Kidney tubule cell (primary cell): ENCODE data around the gene AIFM3.
A peak's percentile ranks its signal among the peaks of the same experiment; 100 is the strongest.
"Not testable (repeated sequence)": the region's sequence is repeated elsewhere in the genome, so short reads cannot be mapped to it uniquely, and the experiment has no call there.

Experiments used
- DNase-seq: peaks from one replicate; pipeline ENCODE4 v3.0.0-alpha.2; 2018; ENCODE audit warnings: low spot score

AIFM3 gene

GRCh38 chr22:21003782-21004181 lies 36.7 kb downstream of the AIFM3 start:
- no peak for DNase-seq

GRCh38 chr22:21009208-21009607 lies 42.2 kb downstream of the AIFM3 start:
- not testable (repeated sequence) for DNase-seq

GRCh38 chr22:21009638-21010425 lies 42.8 kb downstream of the AIFM3 start:
- peak; percentile 74 for DNase-seq

- no peak for DNase-seq
Measured at GRCh38 chr22:21010426-21011113, 43.5 kb downstream of the AIFM3 start.

GRCh38 chr22:21012446-21013407 lies 45.7 kb downstream of the AIFM3 start:
- no peak for DNase-seq

GRCh38 chr22:21013657-21014201 lies 46.7 kb downstream of the AIFM3 start:
- DNase-seq: no peak

- peak; percentile 87 for DNase-seq
Measured at GRCh38 chr22:21014202-21014725, 47.2 kb downstream of the AIFM3 start.

- DNase-seq: peak; percentile 15
Measured at GRCh38 chr22:21014726-21015465, 47.8 kb downstream of the AIFM3 start, which contains the start of gene P2RX6. Gene P2RX6, plus strand, starts transcription at chr22:21015165. Its CDS starts 10 bp downstream, at chr22:21015175.

GRCh38 chr22:21015466-21016006 lies 48.5 kb downstream of the AIFM3 start:
- DNase-seq: no peak

- no peak for DNase-seq
Measured at GRCh38 chr22:21016644-21017420, 49.8 kb downstream of the AIFM3 start.

GRCh38 chr22:21018314-21018713 lies 51.3 kb downstream of the AIFM3 start:
- no peak for DNase-seq

- DNase-seq: no peak
Measured at GRCh38 chr22:21020802-21021429, 53.9 kb downstream of the AIFM3 start.

- no peak for DNase-seq
Measured at GRCh38 chr22:21022507-21022906, 55.5 kb downstream of the AIFM3 start.

- DNase-seq: no peak
Measured at GRCh38 chr22:21022955-21023614, 56.0 kb downstream of the AIFM3 start.

- DNase-seq: no peak
Measured at GRCh38 chr22:21025266-21025665, 58.2 kb downstream of the AIFM3 start.

- DNase-seq: no peak
Measured at GRCh38 chr22:21025763-21026755, 59.0 kb downstream of the AIFM3 start.
